Measurements from ENCODE around the gene PCDH15.

Gene PCDH15

DNA sequence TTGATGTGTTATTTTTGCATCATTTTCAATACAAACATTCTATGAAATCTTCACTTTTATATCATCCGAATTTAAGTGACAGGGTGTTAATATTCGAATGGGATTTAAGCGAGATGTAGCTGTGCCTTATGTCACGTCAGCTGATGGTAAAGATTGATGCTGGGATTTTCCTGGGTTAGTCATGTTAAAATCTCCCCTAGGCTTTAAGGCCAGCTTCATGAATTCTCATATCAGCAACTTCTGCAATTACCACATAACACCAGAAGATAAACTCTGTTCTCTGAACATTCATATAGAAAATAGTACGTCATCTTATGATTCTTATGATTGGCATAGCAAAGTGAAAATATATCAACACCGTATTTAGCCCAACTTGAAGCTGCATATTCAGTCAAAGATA, 669.2 kb downstream of the PCDH15 start:
- no peak for FAIRE-seq
- no peak for DNase-seq (ENCODE audit: low spot score)

DNA sequence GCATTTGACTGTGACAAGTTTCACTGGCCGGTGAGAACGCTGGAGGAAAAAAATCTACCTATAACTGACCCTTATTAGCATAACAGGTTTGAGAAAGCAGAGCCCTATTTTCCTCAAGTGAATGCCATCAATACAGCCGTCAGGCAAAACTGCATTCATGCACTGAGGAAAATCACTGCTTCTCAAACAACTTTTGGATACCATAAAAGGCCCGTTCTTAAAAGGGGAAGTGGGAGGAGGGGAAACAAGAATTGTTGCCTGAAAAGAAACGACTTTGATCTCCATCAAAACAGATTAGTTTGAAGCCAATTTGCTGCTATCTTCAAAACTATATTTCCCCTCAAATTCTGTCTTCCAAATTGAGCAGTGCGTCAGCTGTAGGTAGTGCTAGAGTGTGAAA, 670.6 kb downstream of the PCDH15 start:
- no peak for FAIRE-seq

DNA sequence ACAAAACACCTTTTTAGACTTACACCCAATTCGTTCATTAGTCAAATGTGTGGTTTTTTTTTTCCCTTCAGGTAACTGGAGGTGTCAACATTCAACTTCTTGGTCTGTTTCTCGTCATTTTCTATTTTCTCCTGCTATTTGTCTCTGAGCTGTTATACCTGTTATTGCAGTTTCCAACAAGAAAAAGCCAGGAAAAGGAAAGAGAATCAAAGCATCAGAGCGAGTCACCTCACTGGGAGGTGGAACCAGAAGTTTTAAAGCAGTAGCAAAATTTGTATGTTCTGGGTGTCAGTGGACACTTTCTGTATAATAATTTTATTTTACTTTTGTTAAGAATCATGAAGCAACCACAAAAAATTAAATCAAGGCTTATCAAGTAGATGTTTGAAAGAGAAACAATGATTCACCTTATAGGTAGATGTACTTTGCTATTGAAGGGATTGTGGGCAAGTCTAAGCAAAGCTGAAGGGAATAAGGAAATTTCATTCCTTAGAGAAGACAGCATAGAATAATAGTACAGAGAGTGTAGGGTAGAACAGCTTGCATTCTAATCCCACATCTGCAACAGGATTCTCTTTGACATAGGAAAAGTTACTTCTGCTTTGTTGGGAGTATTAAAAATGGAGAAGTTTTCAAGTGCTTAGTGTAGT, 675.8 kb downstream of the PCDH15 start:
- no peak for DNase-seq (ENCODE audit: low spot score)
- FAIRE-seq, result no peak

More for the DNA sequence above, 670.6 kb downstream of the PCDH15 start:
- no peak for DNase-seq (ENCODE audit: low spot score)

GRCh38 chr10:54124209-54124885, 676.7 kb downstream of the PCDH15 start:
- FAIRE-seq (no peak), DNase-seq (ENCODE audit: low spot score) (no peak)

GRCh38 chr10:54120806-54121205, 680.2 kb downstream of the PCDH15 start:
- FAIRE-seq (no peak), DNase-seq (ENCODE audit: low spot score) (no peak)

GRCh38 chr10:54108961-54109360, 692.1 kb downstream of the PCDH15 start:
- DNase-seq (ENCODE audit: low spot score) (no peak), FAIRE-seq (no peak)

DNA sequence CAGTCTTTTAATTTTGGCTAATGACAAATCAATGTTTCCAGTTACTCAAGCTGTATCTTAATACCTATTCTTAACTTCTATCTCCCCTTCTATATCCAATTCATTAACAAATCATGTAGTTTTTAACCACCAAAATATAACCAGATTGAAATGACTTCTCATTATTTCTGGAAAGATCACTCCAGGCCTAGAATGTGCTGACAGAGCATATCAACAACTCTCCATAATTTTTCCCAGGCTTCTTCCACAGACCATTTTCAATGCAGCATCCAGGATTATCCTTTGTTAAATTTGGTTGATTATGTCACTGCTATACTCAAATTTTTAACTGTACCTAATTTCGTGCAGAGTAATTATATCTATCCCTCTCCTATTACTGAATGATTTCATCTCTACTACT, 704.1 kb downstream of the PCDH15 start:
- DNase-seq (ENCODE audit: low spot score) (no peak), FAIRE-seq (no peak)

- no peak for DNase-seq (ENCODE audit: low spot score)
- FAIRE-seq, result no peak
Measured at GRCh38 chr10:54094321-54094720, 706.7 kb downstream of the PCDH15 start.

DNA sequence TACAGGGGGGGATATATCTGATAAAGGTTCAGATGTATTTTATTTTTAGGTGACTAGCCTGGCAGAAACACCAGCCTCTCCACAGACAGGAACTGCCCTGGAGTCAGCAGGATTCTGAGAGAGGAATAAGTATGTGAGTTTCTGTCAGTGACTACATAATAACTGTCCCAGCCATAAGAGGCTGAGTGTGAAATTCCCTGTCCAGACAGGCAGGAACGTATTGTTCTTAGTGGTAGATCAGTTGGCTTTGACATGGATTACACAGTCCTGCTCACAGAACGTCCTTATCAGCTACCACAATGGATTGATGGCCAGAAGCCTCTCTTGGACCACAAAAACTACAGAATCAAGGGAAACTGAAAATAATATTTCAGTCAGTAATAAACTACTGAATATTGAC, 709.8 kb downstream of the PCDH15 start:
- DNase-seq (ENCODE audit: low spot score) (no peak), FAIRE-seq (no peak)

GRCh38 chr10:54081950-54082349, 719.1 kb downstream of the PCDH15 start:
- FAIRE-seq (no peak), DNase-seq (ENCODE audit: low spot score) (no peak)

GRCh38 chr10:54067361-54067760, 733.7 kb downstream of the PCDH15 start:
- FAIRE-seq, result no peak
- no peak for DNase-seq (ENCODE audit: low spot score)

DNA sequence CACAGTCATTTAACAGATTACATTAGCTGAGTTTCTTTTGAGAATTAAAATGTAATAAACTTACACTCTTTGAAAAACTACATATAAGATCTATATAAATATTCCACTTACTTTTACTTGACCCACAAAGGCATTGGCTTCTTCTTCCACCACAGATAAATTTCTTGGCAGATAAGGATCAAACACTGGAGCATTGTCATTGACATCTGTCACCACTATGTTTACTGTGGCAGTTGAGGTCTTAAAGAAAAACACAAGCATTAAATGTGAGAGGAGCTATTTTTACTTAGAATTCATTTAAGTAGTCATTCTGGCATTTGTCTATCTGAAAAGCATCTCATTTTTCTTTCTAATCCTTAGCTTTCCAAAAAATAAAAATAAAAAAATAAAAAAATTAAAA, 734.4 kb downstream of the PCDH15 start:
- DNase-seq (ENCODE audit: low spot score), result no peak
- no peak for FAIRE-seq

DNA sequence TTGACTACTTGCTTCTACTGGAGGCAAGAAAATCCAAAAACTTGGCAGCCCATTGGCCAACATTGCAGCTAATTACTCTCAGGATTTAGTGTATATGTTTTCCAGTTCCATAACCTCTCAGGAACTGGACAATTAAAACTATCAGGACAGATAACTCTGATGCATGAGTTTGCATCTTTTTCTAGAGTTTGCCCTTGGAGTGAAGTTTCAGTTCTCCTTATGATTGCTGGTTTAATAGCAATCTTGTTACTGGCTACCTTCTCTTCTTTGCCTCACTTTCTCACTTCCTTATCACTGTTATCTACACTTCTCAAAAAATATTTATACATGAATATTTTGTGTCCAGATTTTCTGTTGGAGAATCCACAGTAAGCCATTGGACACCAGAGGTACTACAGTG, 735.9 kb downstream of the PCDH15 start:
- no peak for FAIRE-seq
- DNase-seq (ENCODE audit: low spot score), result no peak

DNA sequence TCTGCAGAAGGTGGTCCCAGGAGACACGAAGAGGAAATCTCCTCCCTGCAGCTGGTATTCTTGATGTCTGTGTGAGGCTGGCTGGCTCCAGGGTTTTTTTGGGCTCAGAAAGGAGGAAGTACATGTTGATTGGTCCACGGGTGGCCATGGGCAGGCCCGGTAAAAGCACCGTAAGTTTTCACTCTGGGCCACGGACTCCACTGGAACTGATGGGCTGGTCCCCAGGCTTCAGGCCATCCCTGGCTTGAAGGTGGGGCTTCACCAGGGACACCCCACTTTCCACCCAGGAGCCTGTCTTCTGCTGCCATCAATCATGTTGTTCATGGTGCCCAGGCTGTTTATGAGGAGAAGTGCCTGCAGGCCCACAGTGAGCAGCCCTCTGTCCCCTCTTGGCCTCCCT, 736.8 kb downstream of the PCDH15 start:
- DNase-seq (ENCODE audit: low spot score) (no peak), FAIRE-seq (no peak)

GRCh38 chr10:54063514-54063913, 737.5 kb downstream of the PCDH15 start:
- FAIRE-seq, result peak; percentile 37

GRCh38 chr10:54060572-54060971, 740.5 kb downstream of the PCDH15 start:
- FAIRE-seq (no peak), DNase-seq (ENCODE audit: low spot score) (no peak)

More at GRCh38 chr10:54063514-54063913, 737.5 kb downstream of the PCDH15 start:
- DNase-seq (ENCODE audit: low spot score), result no peak

DNA sequence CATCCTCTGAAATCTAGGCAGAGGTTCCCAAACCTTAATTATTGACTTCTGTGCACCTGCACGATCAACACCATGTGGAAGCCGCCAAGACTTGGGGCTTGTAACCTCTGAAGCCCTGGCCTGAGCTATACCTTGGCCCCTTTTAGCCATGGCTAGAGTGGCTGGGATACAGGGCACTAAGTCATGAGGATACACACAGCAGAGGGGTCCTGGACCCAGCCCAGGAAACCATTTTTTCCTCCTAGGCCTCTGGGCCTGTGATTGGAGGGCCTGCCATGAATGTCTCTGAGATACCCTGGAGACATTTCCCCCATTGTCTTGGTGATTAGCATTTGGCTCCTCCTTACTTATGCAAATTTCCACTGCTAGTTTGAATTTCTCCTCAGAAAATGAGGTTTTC, 743.7 kb downstream of the PCDH15 start:
- FAIRE-seq, result no peak
- no peak for DNase-seq (ENCODE audit: low spot score)

DNA sequence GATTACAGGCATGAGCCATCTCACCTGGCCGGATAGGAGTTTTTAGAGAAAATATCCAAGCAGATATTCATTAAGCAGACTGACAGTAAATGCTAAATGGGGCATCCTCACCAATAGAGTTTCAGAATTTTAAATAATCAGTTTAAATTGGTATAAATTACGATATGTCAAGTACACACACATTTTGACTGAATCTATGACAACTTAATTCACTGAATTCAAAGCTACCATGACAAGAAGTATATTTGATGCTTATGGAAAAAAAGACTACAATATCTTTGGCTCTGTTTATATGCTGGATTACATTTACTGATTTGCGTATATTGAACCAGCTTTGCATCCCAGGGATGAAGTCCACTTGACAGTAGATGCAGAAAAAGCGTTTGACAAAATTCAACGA, 774.7 kb downstream of the PCDH15 start:
- FAIRE-seq (no peak), DNase-seq (ENCODE audit: low spot score) (no peak)

GRCh38 chr10:54011117-54011516, 789.9 kb downstream of the PCDH15 start:
- FAIRE-seq, result no peak

GRCh38 chr10:54010337-54010933, 790.6 kb downstream of the PCDH15 start:
- no peak for FAIRE-seq

More at GRCh38 chr10:54011117-54011516, 789.9 kb downstream of the PCDH15 start:
- no peak for DNase-seq (ENCODE audit: low spot score)

DNA sequence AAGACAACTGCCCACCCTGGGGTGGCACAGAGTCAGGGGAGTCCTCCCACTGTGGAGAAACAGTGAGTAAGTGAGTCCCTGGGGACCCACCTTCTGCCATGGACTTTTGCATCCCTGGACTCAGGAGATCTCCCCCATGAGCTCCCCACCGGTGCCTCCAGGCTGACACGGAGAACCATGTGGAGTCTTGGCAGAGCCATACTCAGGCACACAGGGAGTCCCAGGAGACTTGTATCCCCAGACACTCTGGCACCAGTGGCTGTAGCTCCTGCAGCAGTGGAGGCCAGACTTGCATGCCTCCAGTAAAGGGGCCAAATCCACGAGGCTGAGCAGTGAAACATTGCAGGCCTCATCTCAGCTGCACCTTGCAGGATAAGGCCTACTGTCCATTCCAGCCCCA, 791.4 kb downstream of the PCDH15 start:
- FAIRE-seq, result no peak
- no peak for DNase-seq (ENCODE audit: low spot score)

More at GRCh38 chr10:54010337-54010933, 790.6 kb downstream of the PCDH15 start:
- no peak for DNase-seq (ENCODE audit: low spot score)

DNA sequence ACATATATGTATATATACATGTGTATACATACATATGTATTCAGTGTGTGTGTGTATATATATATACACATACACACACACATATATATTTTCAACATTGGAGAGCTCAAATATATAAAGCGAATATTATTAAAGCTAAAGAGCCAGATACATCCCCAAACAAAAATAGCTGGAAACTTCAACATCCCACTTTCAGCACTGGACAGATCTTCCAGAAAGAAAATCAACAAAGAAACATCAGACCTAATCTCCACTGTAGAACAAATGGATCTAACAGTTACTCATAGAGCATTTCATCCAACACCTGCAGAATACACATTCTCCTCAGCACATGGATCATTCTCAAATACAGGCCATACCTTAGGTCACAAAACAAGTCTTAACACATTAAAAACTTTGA, 799.0 kb downstream of the PCDH15 start:
- FAIRE-seq (no peak), DNase-seq (ENCODE audit: low spot score) (no peak)

DNA sequence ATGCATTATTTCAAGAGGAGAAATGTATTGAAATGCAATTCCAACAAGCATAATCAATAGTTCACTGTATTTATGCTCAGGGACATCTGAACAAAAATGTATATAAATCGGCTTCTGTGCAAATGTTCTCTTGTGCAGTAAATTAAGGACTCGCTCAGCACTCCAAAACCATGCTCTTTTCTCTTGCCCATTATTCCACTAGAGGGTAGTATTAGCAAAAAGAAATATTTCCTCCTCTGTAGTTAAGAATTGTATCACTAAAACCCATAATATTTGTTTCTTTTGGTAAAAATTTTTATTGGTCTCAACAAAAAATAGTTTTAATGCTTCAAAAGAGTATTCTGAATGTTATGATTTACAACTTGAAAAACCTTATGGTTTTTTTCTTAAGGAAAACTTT, 803.1 kb downstream of the PCDH15 start:
- FAIRE-seq (no peak), DNase-seq (ENCODE audit: low spot score) (no peak)

Measured in urothelium cell line (cell line).